PC-3 (cell line): ENCODE data around the gene UBE2F. TPM values are rescaled to one million over a fixed set of nuclear protein-coding genes. Genes with fewer than 3 reads are reported as not detected.

Experiments used
- ATAC-seq: fragments of 200-7000 bp; cut with Tn5 transposase; 2 replicates; pipeline ENCODE4 v1.9.1; 2020; ENCODE audit warnings: mild to moderate bottlenecking, moderate library complexity
- BruUV-seq: library from RNA; stranded (reverse); fragments of 400-500 nt; replicated peaks from 2 replicates; lab custom pipeline; 2021; lab: Mats Ljungman, UMichigan
- CTCF ChIA-PET: fragments of 300-600 bp; sonication (Branson Sonifier 250); formaldehyde crosslinking; loops from one replicate; lab custom pipeline; 2022; ENCODE audit warnings: antibody characterized with exemption; lab: Charles Lee
- POLR2A ChIA-PET: fragments of 300-600 bp; sonication (Branson Sonifier 250); formaldehyde crosslinking; loops from one replicate; lab custom pipeline; 2022; ENCODE audit warnings: antibody characterized with exemption; ENCODE audit not compliant: unreplicated experiment; lab: Charles Lee
- DNase-seq: peaks from one replicate; pipeline ENCODE4 v3.0.0-alpha.2; 2015
- H2AFZ ChIP-seq: fragments of 300-600 bp; sonication (generic); 2 replicates; pipeline ENCODE4 v1.6.0; 2016; ENCODE audit warnings: antibody characterized with exemption, low read length
- H3F3A ChIP-seq: fragments of 300-600 bp; sonication (generic); one replicate; pipeline ENCODE4 v1.6.0; 2017; ENCODE audit warnings: antibody characterized with exemption, low read length, control low read depth, mild to moderate bottlenecking; ENCODE audit not compliant: unreplicated experiment
- H3K27ac ChIP-seq: fragments of 300-600 bp; sonication (generic); 2 replicates; pipeline ENCODE4 v1.5.1; 2016; ENCODE audit warnings: mild to moderate bottlenecking, low read length
- H3K27me3 ChIP-seq: fragments of 300-600 bp; sonication (generic); 2 replicates; pipeline ENCODE4 v1.6.1; 2016; ENCODE audit warnings: low read length, mixed read lengths
- H3K36me3 ChIP-seq: fragments of 300-600 bp; sonication (generic); 2 replicates; pipeline ENCODE4 v1.6.1; 2016; ENCODE audit warnings: low read depth, mixed run types, low read length, mixed read lengths
- H3K4me1 ChIP-seq: fragments of 300-600 bp; sonication (generic); 2 replicates; pipeline ENCODE4 v1.5.1; 2016; ENCODE audit warnings: low read length; ENCODE audit not compliant: insufficient read depth
- H3K4me2 ChIP-seq: fragments of 300-600 bp; sonication (generic); 2 replicates; pipeline ENCODE4 v1.6.0; 2016; ENCODE audit warnings: low read length
- H3K4me3 ChIP-seq: fragments of 300-600 bp; sonication (generic); 2 replicates; pipeline ENCODE4 v1.5.1; 2016; ENCODE audit warnings: mild to moderate bottlenecking, low read length, mixed read lengths
- H3K79me2 ChIP-seq: fragments of 300-600 bp; sonication (generic); 2 replicates; pipeline ENCODE4 v1.6.1; 2017; ENCODE audit warnings: low read length, mixed read lengths
- H3K9ac ChIP-seq: fragments of 300-600 bp; sonication (generic); 2 replicates; pipeline ENCODE4 v1.6.0; 2016; ENCODE audit warnings: mild to moderate bottlenecking, low read length
- H3K9me2 ChIP-seq: fragments of 300-600 bp; sonication (generic); replicated peaks from 2 replicates; pipeline ENCODE4 v1.6.1; 2016; ENCODE audit warnings: mixed run types, low read length, mixed read lengths
- H3K9me3 ChIP-seq: fragments of 300-600 bp; sonication (generic); 2 replicates; pipeline ENCODE4 v1.6.1; 2016; ENCODE audit warnings: low read length, mixed read lengths
- H4K20me1 ChIP-seq: fragments of 300-600 bp; sonication (generic); 2 replicates; pipeline ENCODE4 v1.6.1; 2016; ENCODE audit warnings: low read length, mixed read lengths
- CTCF ChIP-seq: fragments of 300-600 bp; sonication (generic); conservative IDR thresholded peaks from 2 replicates; pipeline ENCODE4 v1.5.1; 2017; ENCODE audit warnings: antibody characterized with exemption, low read depth, mild to moderate bottlenecking, low read length
- EZH2 ChIP-seq: fragments of 300-600 bp; sonication (generic); IDR thresholded peaks from one replicate; pipeline ENCODE4 v1.6.1; 2017; ENCODE audit warnings: antibody characterized with exemption, mild to moderate bottlenecking, low read length; ENCODE audit not compliant: unreplicated experiment
- EZH2phosphoT487 ChIP-seq: fragments of 300-600 bp; sonication (generic); IDR thresholded peaks from 2 replicates; pipeline ENCODE4 v1.6.1; 2018; ENCODE audit warnings: mild to moderate bottlenecking, antibody characterized with exemption, low read length, borderline replicate concordance
- intact Hi-C: fragments of 100-400 bp; cut with micrococcal nuclease; formaldehyde crosslinking; loops from 2 replicates; pipeline ENCODE4 v1.9.0; 2023
- total RNA-seq: library from RNA; depleted of rRNA; stranded (reverse); fragments of >200 nt; gene quantifications from 2 replicates; pipeline ENCODE4 v1.2.3, GENCODE V29; 2014; rRNA removed

The UBE2F gene
- total RNA-seq, 1 experiment from 2014 or later: 57.8 TPM

- H3K27me3 ChIP-seq: no peaks in the 10 kb centered on the region
- ATAC-seq: no peak
- no peaks in the 10 kb centered on the region for H4K20me1 ChIP-seq
- no peaks in the 10 kb centered on the region for H3K4me1 ChIP-seq
- H3K79me2 ChIP-seq: no peaks in the 10 kb centered on the region
- H3K36me3 ChIP-seq: no peaks in the 10 kb centered on the region
- no peaks in the 10 kb centered on the region for H3K9me2 ChIP-seq
- no TSS peak for BruUV-seq
- H3K9ac ChIP-seq: no peak overlapping the region
- DNase-seq: no peak
- no peak overlapping the region for H3K4me2 ChIP-seq
- no peaks in the 10 kb centered on the region for H3K9me3 ChIP-seq
- H2AFZ ChIP-seq: no peak overlapping the region
- POLR2A ChIA-PET: no interaction called here
- H3K4me3 ChIP-seq: no peak overlapping the region
- intact Hi-C loops: no loop called here
- no peak overlapping the region for H3K27ac ChIP-seq
- H3F3A ChIP-seq: no peaks in the 10 kb centered on the region
- CTCF ChIA-PET: interaction anchor here (0.6 kb wide), 1 partner anchor 132 kb away, joined by 4 read pairs; no protein-coding TSS in a partner anchor
- TF ChIP-seq CTCF (no peak), EZH2 (no peak), EZH2phosphoT487 (no peak)
Measured at GRCh38 chr2:238090887-238091286, 124.1 kb downstream of the UBE2F start.

- no peaks in the 10 kb centered on the region for H3K4me1 ChIP-seq
- ChIA-PET CTCF (interaction anchor here (0.6 kb wide), 1 partner anchor 131 kb away, joined by 4 read pairs; no protein-coding TSS in a partner anchor), POLR2A (no interaction called here)
- H3F3A ChIP-seq: no peaks in the 10 kb centered on the region
- no peaks in the 10 kb centered on the region for H3K9me3 ChIP-seq
- H3K36me3 ChIP-seq: no peaks in the 10 kb centered on the region
- H3K79me2 ChIP-seq: no peaks in the 10 kb centered on the region
- intact Hi-C loops: no loop called here
- H3K9ac ChIP-seq: no peak overlapping the region
- TF ChIP-seq EZH2 (no peak), EZH2phosphoT487 (no peak), CTCF (no peak)
- no peak for DNase-seq
- no peak for ATAC-seq
- no peak overlapping the region for H2AFZ ChIP-seq
- no TSS peak for BruUV-seq
- no peak overlapping the region for H3K4me2 ChIP-seq
- H3K4me3 ChIP-seq: no peak overlapping the region
- H3K27ac ChIP-seq: no peak overlapping the region
- no peaks in the 10 kb centered on the region for H3K27me3 ChIP-seq
- H4K20me1 ChIP-seq: no peaks in the 10 kb centered on the region
- H3K9me2 ChIP-seq: no peaks in the 10 kb centered on the region
Measured at GRCh38 chr2:238091436-238092060, 124.7 kb downstream of the UBE2F start.

Other genes starting within 250 kb of the UBE2F start
- gene RBM44, start 168.2 kb upstream of the UBE2F start, total RNA-seq: 0.35 and 0.51 TPM in 2 replicates
- 210 and 248 TPM in 2 replicates for gene RAMP1, start 107.4 kb upstream of the UBE2F start, total RNA-seq
- 19.5 and 23.1 TPM in 2 replicates for gene SCLY, start 94.0 kb downstream of the UBE2F start, total RNA-seq
- gene ESPNL, start 133.3 kb downstream of the UBE2F start, total RNA-seq: not detected in 2 replicates
- not detected in 2 replicates for gene KLHL30, start 171.7 kb downstream of the UBE2F start, total RNA-seq
- gene ERFE, start 192.0 kb downstream of the UBE2F start, total RNA-seq: 7.4 and 8.5 TPM in 2 replicates
- gene ILKAP, start 236.7 kb downstream of the UBE2F start, total RNA-seq: 28.7 and 30.7 TPM in 2 replicates